ENCODE measurements around the gene RESP18. TPM values are rescaled to one million over a fixed set of nuclear protein-coding genes. Genes with fewer than 3 reads are reported as not detected.

The RESP18 gene
- total and polyA plus RNA-seq, 2 of the 4 experiments (the other 2 are of a cell fraction) = not detected

DNA sequence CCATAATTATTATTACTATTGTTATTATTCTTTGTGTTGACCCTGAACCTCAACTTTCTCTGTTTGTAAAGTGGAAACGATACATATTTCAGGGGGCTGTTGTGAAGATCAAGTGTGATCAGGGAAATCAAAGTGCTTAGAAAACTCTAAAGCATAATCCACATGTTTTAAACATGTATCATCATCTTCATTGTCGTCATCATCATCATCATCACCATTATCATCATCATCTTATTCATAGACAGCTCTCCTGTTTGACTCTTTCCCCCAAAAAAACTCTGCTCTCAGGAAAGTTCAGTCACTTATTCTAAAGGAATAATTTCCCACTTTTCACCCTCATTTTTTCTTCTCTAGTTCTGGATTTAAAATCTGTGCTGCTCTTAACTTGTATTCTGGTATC is 28.3 kb downstream of the RESP18 start:
- intact Hi-C loops (cut with micrococcal nuclease) = no loop called here
- Histone ChIP-seq H3K4ac (ENCODE audit: low read depth, low read length) (no peak overlapping the region), H3K18ac (ENCODE audit: low read depth, low read length) (no peak overlapping the region), H4K5ac (ENCODE audit: low read depth, low read length) (no peak overlapping the region), H2BK120ac (ENCODE audit: low read depth, low read length) (no peak overlapping the region), H4K20me1 (ENCODE audit: insufficient read depth, low read length) (peaks cover 7% of the 10 kb centered on the region), H3K9me1 (ENCODE audit: insufficient read depth, low read length) (no peaks in the 10 kb centered on the region), H2BK5ac (ENCODE audit: low read depth, low read length, poor library complexity, severe bottlenecking) (no peak overlapping the region), H3K23ac (ENCODE audit: low read depth, low read length) (no peak overlapping the region), H3K56ac (ENCODE audit: extremely low read depth, insufficient read depth, low read length) (no peak overlapping the region), H3K27ac (ENCODE audit: insufficient read depth, low read length) (no peak overlapping the region), H2BK15ac (ENCODE audit: low read depth, low read length) (no peak overlapping the region), H2BK20ac (ENCODE audit: low read depth, low read length) (no peak overlapping the region), H3K4me1 (ENCODE audit: control insufficient read depth, insufficient read depth, low read length) (peaks cover 3% of the 10 kb centered on the region; the same call in 1 of the 2 replicates), H3K4me3 (ENCODE audit: insufficient read depth, low read depth, low read length) (no peak overlapping the region), H4K8ac (ENCODE audit: low read depth in 2 of 2, low read length in 2 of 2) (no peak overlapping the region), H3K27me3 (ENCODE audit: control insufficient read depth, insufficient read depth, low read length) (no peaks in the 10 kb centered on the region), H2AK5ac (ENCODE audit: low read depth, low read length) (no peak overlapping the region), H3K9ac (ENCODE audit: low read depth, low read length) (no peak overlapping the region), H3K9me3 (ENCODE audit: control insufficient read depth, insufficient read depth, low read length) (no peaks in the 10 kb centered on the region), H2AK9ac (replicated peaks; ENCODE audit: low read depth, low read length, poor library complexity) (no peak overlapping the region), H3K14ac (replicated peaks; ENCODE audit: low read depth, low read length) (no peak overlapping the region), H3K79me1 (ENCODE audit: low read depth in 1 of 2, low read length in 2 of 2) (no peaks in the 10 kb centered on the region), H3K4me2 (ENCODE audit: low read depth, low read length) (no peak overlapping the region), H3K36me3 (ENCODE audit: control insufficient read depth, insufficient read depth, low read length) (peaks cover 4% of the 10 kb centered on the region), H4K91ac (ENCODE audit: insufficient read depth, low read depth, low read length) (no peak overlapping the region), H2AFZ (replicated peaks; ENCODE audit: low read length, poor library complexity) (no peak overlapping the region)
- ChIA-PET POLR2A (ENCODE audit: unreplicated experiment) (no interaction called here), CTCF (interaction anchor here (0.8 to 2.5 kb wide), 3 partner anchors 9 to 45 kb away, joined by 3 to 10 read pairs (median 3); no protein-coding TSS in a partner anchor)
- no TSS peak for BruUV-seq (replicated peaks)
- WGBS, 2 experiments (ENCODE audit: extremely low coverage in 2 of 2, insufficient read length in 1 of 2) = 50% methylated on average over 1 of the region's 2 CpGs; no CpG with 5 or more reads in 1 of the 2 experiments
- dilution Hi-C loops (cut with HindIII; ENCODE audit: low sequenced_read_pairs, unreplicated experiment) = no loop called here
- TF ChIP-seq RFX5 (IDR thresholded peaks at IDR 0.05; ENCODE audit: low read depth, low read length) (no peak), RAD21 (IDR thresholded peaks at IDR 0.05; ENCODE audit: low read length) (no peak), NFE2L2 (IDR thresholded peaks at IDR 0.05; ENCODE audit: low read depth, low read length) (no peak), RCOR1 (IDR thresholded peaks at IDR 0.05; ENCODE audit: insufficient replicate concordance, low read length) (no peak), MAZ (IDR thresholded peaks at IDR 0.05; ENCODE audit: borderline replicate concordance, low read depth, low read length) (no peak), CHD1 (IDR thresholded peaks at IDR 0.05; ENCODE audit: low read depth, low read length) (no peak), SMC3 (IDR thresholded peaks at IDR 0.05; ENCODE audit: low read depth, low read length) (no peak)
- TF ChIP-seq, protein P1, sequence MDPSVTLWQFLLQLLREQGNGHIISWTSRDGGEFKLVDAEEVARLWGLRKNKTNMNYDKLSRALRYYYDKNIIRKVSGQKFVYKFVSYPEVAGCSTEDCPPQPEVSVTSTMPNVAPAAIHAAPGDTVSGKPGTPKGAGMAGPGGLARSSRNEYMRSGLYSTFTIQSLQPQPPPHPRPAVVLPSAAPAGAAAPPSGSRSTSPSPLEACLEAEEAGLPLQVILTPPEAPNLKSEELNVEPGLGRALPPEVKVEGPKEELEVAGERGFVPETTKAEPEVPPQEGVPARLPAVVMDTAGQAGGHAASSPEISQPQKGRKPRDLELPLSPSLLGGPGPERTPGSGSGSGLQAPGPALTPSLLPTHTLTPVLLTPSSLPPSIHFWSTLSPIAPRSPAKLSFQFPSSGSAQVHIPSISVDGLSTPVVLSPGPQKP (IDR thresholded peaks at IDR 0.05; ENCODE audit: borderline replicate concordance, low read depth, low read length) = no peak
- DNase-seq (no peak), ATAC-seq (ENCODE audit: low read depth) (no peak)
- in situ Hi-C loops (cut with MboI; ENCODE audit: low sequenced_read_pairs) = no loop called here

Measured in IMR-90 (cell line).